SK-N-MC (cell line): Measurements from ENCODE around the gene FOXQ1.

Experiments used
- EZH2 ChIP-seq: fragments of 200-600 bp; sonication (generic); IDR thresholded peaks from one replicate; pipeline ENCODE4 v1.6.1; 2017; ENCODE audit warnings: antibody characterized with exemption
- FOXP2 ChIP-seq: optimal IDR thresholded peaks from 2 replicates; pipeline ENCODE3; 2011; ENCODE audit warnings: mild to moderate bottlenecking, moderate library complexity; ENCODE audit not compliant: insufficient read depth; ENCODE audit errors: extremely low read length, control extremely low read depth
- POLR2AphosphoS5 ChIP-seq: IDR thresholded peaks from 2 replicates; pipeline ENCODE4 v1.6.1; 2012; ENCODE audit warnings: mild to moderate bottlenecking, low read depth, low read length, borderline replicate concordance

GRCh38 chr6:1315201-1315559 is 3.3 kb downstream of the FOXQ1 start:
- TF ChIP-seq POLR2AphosphoS5 (no peak), EZH2 (no peak), FOXP2 (no peak)
